Activated CD8-positive, alpha-beta memory T cell treated with anti-CD3 and anti-CD28 coated beads for 4 hours (primary cell): ENCODE results near the gene COA3.
A peak's percentile ranks its signal among the peaks of the same experiment; 100 is the strongest.
"Not testable (repeated sequence)": the region's sequence is repeated elsewhere in the genome, so short reads cannot be mapped to it uniquely, and the experiment has no call there.

Source experiments
- DNase-seq, 2 donors: peaks; one replicate each; pipeline ENCODE4 v3.0.0-alpha.2; 2020; ENCODE audit warnings: low read depth in 2 of 2

Gene COA3

DNA sequence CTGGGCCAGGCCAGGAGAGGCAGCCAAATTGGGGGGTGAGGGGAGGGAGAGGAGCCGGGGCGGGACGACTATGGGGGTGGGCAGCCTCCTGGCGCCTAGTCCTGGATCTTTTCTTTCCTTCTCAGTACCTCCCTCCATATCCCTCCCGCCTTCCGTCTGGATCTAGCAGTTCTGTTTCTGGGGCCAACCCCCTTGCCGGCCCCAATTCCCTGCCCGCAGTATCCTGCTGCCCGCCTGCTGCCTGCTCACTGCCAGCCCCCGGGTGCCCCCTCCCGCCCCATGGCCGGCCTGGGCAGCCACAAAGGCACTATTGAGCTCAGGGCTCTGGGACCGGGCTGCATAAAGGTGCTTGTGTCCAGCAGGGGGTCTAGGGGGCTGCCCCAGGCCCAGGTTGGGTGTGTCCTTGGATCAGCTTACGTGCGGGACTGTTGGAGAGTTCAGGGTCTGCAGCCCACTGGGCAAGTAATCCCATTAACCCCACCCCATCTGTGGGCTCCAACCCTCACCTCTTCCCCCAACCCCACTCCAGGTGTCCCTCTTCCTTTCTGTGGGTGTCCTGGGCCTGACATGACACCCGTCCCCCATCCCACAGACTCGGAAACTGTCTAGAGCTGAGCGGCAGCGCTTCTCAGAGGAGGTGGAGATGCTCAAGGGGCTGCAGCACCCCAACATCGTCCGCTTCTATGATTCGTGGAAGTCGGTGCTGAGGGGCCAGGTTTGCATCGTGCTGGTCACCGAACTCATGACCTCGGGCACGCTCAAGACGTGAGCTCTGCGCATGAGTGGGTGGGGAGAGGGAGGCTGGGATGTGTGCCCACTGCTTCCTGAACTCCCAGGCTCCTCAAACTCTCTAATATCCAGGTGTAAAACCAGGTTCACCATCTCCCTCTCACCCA is 16.1 kb downstream of the COA3 start:
- DNase-seq = no peak

DNA sequence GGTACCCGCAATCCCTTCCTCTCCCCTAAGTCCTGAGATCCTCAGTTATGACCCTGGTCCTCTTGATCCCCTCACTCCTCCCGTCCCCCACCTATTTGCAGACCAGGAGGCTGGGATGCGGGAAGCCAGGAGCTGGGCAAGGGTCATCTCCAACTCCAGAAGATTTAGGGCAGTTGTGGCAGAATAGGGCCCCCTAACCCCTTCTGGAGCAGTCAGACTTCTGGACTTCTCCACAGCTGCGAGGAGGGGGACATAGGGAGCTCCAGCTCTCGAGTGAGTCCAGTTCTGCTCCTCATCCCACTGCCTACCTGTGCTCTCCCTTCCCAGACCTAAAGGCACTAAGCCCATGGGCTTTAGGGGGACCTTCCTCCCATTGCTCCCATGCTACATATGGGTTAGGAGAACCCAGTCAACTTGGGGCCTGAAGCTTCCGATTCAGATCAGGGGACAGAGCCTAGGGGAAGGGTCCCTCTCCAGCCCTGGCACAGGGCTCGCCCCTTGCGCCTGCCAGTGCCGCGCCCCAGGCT is 16.8 kb downstream of the COA3 start:
- no peak for DNase-seq

- no peak for DNase-seq
These were observed 17.5 kb downstream of the COA3 start for GRCh38 chr17:42780851-42781638.

DNA sequence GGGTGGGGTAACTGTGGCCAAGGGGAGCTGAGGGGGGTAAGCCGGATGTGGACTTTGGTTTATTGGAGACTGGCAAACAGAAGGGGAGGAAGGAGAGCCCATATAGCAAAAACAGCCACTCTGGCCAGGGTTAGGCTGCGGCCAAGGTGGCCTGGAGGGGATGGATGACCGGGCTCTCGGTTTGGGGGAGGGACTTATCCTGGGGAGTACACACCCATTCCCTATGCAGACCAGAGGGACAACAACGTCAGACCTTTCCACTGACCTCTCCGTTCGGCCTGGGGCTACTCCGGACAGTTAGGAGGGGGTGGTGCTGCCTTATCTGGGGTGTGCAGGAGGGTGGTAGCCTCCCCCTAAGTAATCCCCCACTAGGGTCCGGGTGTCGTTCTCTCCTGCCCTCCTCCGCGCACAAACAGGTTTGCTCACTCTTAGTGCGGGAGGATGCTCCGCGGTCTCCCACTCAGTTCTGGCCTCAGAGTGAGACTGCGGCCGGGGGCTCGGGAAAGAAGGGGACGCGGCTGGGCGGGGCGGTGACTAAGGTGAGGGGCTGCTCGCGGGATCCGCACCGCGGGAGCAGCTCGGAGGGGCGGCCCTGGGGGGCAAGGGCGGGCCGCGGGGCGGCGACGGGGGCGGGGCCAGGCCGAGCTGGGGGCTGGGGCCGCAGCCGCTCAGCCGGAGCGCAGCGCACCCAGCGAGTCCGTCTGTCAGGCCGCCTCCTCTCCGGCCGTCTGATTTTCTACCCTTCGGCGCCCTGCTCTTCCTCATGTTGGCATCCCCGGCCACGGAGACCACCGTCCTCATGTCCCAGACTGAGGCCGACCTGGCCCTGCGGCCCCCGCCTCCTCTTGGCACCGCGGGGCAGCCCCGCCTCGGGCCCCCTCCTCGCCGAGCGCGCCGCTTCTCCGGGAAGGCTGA is 18.3 kb downstream of the COA3 start, which contains the start of gene WNK4:
Gene WNK4, plus strand, starts transcription at position 675 of the 915 bp plus-strand sequence. Its CDS starts 89 bp downstream, at position 764.
- no peak for DNase-seq

DNA sequence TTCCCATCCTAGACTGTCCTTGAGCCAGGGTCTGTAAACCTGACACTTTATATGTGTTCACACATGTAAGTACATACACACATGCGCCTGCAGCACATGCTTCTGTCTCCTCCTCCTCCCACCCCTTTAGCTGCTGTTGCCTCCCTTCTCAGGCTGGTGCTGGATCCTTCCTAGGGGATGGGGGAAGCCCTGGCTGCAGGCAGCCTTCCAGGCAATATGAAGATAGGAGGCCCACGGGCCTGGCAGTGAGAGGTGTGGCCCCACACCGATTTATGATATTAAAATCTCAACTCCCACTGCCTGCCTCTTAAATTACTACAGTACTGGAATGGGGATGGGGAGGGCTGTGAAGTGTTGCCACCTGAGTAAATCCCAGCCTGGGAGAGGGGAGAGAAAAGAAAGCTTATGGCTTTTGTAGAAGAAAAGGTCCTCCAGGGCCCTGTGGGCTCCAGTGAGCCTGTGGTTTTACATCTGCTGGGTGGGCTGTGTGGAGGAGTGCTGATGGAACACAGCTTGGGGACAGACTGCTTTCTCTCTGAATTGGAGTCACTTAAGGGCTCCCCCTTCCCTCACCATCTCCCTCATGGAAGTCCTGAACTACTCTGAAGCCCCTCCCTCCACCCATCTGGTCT is 19.1 kb downstream of the COA3 start:
- DNase-seq = no peak

GRCh38 chr17:42778570-42778969 is 19.9 kb downstream of the COA3 start:
- no peak for DNase-seq

GRCh38 chr17:42775534-42776098 is 22.9 kb downstream of the COA3 start:
- DNase-seq = no peak

GRCh38 chr17:42774066-42774745 is 24.3 kb downstream of the COA3 start:
- DNase-seq = no peak

- DNase-seq = peak; percentile 60 to 61
These were observed 25.0 kb downstream of the COA3 start, which contains the start of gene VPS25 for GRCh38 chr17:42773290-42774035. Gene VPS25 (plus strand): TSS chr17:42773449. CDS start chr17:42773476, 27 bp downstream.

DNA sequence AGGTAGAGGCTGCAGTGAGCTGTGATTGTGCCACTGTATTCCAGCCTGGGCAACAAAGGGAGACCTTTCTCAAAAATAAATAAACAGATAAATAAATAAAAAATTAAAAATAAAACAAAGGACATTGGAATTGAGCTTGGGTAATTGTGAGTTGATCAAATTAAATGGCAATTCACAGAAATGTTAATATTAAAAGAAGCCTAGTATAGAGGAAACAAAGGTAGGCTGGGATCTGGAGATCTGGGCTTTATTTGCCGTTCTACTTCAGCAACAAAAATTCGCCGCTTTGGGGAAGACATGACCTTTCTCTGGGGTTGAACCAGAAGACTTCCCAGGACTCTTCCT is 25.6 kb downstream of the COA3 start:
- no peak for DNase-seq

GRCh38 chr17:42769964-42770363 is 28.5 kb downstream of the COA3 start:
- not testable (repeated sequence) for DNase-seq

- not testable (repeated sequence) for DNase-seq
These were observed 30.5 kb downstream of the COA3 start for GRCh38 chr17:42768006-42768405.

- no peak for DNase-seq
These were observed 31.0 kb downstream of the COA3 start for GRCh38 chr17:42767512-42767911.

- DNase-seq = no peak
These were observed 32.4 kb downstream of the COA3 start for GRCh38 chr17:42766124-42766523.

DNA sequence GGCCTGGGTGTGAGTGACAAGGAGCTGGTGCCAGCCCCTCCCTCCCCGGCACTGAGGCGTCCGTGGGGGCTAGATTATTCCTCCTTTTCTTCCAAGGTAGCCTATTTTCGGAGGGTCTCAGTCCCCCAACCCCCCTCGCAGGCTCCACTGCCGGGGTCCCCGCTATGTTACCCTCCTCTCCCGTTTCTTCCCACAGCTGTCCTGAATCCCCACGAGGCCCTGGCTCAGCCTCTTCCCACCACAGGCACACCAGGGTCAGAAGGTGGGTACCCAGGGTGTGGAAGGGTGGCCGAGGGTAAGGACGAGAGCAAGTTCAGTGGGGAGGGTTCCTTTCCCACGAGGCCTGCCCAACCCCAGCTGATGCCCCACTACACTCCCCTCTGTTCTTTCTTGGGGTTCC is 36.9 kb downstream of the COA3 start:
- DNase-seq = no peak

GRCh38 chr17:42760652-42761581 is 37.6 kb downstream of the COA3 start, which contains the start of gene RAMP2:
Gene RAMP2 (plus strand): TSS chr17:42761227. CDS start chr17:42761262, 35 bp downstream.
- no peak for DNase-seq

GRCh38 chr17:42759982-42760651 is 38.4 kb downstream of the COA3 start:
- no peak for DNase-seq
